ENCODE measurements around the gene MEX3D.
"Not testable (repeated sequence)": the region's sequence is repeated elsewhere in the genome, so short reads cannot be mapped to it uniquely, and the experiment has no call there.

MEX3D gene

GRCh38 chr19:1570836-1571235, 2.7 kb upstream of the MEX3D start:
- DNase-seq, result no peak

GRCh38 chr19:1569997-1570396, 1.9 kb upstream of the MEX3D start:
- DNase-seq, result no peak

- DNase-seq, result no peak
Observed at GRCh38 chr19:1567848-1568227, 287 bp downstream of the MEX3D start.

DNA sequence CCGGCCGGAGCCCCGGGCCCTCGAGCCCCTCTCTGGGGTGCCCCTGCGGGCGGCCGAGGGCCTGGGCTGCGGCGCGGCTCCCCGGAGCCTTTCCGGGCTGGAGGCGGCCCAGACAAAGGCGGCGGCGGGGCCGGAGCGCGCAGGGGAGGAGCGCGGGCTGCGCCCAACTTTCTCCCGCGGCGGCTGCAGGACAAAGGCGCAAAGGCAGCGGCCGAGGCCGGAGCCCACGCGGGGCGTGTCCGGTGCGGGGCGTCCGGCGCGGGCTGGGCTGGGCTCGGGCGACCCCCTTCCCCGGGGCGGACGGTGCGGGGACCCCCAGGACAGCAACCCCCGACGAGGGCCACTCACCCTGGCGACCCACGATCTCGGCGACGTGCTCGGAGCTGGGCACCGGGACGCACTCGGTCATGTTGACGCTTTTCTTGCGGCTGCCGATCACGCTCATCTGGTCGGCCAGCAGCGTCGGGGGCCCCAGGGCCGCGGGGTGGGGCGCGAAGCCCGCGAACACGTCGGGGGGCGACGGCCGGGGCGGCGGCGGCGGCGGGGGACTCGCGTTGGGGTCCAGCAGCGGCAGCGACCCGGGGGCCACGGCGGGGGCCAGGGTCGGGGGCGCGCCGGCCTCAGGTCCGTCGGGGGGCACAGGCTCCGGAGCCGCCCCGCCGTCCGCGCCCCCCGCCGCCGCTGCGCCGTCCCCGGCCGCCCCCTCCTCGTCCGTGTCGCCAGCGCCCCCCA, 843 bp downstream of the MEX3D start:
- DNase-seq, result peak; percentile 20

- no peak for DNase-seq
Observed at GRCh38 chr19:1566392-1567115, 1.6 kb downstream of the MEX3D start.

- DNase-seq, result no peak
Observed at GRCh38 chr19:1563251-1563650, 4.9 kb downstream of the MEX3D start.

GRCh38 chr19:1561236-1561842, 6.8 kb downstream of the MEX3D start:
- DNase-seq, result no peak

GRCh38 chr19:1560286-1560882, 7.7 kb downstream of the MEX3D start:
- DNase-seq, result no peak

- DNase-seq, result no peak
Observed at GRCh38 chr19:1558552-1558951, 9.6 kb downstream of the MEX3D start.

DNA sequence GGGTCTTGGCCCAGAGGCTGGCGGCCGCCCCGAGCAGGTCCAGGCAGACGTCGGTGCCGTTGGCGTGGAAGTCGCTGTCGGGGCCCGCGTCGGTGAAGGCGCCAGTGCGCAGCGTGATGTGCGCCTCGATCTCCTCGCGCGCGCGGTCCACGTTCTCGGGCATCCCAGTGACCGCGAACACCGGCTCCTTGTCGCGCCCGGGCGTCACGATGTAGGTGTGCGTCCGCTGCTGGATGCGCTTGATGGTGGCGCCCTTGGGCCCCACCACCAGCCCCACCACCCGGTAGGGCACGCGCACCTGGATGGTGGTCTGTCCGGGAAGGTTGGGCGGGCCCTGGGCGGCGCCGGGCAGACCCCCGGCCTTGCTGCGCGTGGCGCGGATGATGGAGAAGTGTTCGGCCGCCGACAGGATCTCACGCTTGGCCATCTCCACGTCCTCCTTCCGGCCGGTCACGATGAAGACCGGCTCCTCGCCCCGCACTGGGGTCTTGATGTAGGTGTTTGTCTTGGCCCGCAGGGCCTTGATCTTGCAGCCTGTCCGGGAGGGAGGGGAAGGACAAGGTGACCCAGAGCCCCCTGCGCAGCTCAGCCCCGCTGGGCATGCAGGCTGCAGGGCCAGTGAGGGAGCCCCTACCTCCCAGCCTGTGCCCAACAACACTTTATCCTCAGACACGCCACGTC, 11.6 kb downstream of the MEX3D start:
- DNase-seq, result no peak

- no peak for DNase-seq
Observed at GRCh38 chr19:1555487-1556389, 12.4 kb downstream of the MEX3D start.

DNA sequence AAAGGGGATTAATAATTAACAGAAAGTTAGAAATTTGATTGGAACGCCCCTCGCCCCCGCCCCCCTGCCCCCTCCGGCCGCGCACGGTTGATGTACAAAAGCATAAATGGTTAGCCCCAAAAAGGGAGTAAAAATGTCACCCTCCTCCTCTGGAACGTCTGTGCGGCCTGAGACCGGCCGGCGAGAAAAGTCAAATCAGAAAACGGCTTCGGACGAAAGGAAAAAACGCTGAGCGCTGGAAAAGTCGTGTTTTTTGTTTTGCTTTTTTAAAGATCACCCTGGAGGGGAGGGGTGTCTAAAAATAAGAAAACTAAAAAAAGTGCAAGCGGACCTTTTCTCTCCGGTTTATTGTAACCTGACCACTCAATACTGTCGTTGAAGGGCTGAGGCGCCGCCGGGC, 13.2 kb downstream of the MEX3D start:
- no peak for DNase-seq

DNA sequence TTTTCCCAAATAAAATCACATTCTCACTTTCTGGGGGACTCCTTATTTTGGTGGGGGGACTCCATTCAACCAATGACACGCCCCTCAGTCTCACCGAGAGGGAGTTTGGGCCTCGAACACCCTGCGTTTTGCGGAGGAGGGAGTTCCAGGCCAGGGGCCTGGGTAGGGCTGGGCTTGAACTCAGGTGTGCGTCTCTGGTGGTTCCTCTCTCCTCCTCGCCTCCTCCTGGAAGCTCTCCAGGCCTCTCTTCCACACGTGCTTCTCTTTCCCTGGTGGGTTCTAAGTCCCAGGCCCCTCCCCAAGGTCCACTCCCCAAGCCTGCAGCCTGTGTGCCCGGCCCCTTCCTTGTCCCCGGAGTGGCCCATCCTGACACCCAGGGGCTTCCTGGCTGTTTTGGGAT, 14.7 kb downstream of the MEX3D start:
- DNase-seq, result no peak

GRCh38 chr19:1551068-1552040, 16.8 kb downstream of the MEX3D start:
- no peak for DNase-seq

DNA sequence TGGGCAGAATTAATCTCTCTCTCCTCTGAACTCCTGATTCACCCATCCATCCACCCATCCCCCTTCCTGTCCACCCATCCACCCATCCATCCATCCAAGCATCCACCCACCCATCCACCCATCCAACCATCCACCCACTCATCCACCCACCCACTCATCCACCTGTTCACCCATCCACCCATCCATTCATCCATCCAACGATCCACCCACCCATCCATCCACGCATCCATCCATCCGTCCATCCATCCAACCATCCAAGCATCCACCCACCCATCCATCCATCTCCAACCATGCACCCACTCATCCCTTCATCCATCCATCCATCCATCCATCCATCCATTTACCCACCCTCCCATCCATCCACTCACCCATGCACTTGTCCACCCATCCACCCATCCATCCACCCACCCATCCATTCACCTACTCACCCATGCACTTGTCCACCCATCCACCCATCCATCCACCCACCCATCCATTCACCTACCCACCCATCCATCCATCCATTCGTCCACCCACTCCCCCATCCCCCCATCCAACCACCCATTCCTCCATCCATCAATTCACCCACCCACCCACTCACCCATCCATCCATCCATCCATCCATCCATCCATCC, 18.7 kb downstream of the MEX3D start:
- no peak for DNase-seq

DNA sequence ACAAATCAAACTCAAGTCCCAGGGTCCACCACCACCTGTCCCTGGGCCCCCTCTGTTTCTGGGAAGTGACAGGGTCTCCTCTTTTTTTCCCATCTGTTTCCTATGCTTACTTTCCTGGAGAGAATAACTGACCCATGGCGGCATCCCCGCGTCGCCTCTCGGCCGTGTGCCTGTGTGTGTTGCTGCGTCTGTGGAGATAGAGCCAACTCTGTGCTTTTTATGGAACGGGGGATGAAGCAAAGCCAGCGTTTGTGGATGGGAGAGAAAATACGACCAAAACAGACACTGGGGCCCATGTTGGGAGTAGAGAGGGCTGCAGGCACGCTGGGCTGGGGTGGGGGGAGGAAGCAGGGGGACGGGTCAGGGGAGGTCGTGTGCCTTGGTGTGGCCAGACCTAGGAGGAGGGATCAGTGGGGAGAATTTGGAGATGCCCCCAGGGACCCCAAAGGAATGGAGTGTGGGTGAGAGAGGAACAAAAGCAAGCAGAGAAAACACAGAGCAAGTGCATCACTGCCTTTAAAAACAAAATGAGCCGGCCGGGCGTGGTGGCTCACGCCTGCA, 27.7 kb downstream of the MEX3D start:
- no peak for DNase-seq

- not testable (repeated sequence) for DNase-seq
Observed at GRCh38 chr19:1539749-1540148, 28.4 kb downstream of the MEX3D start.

- no peak for DNase-seq
Observed at GRCh38 chr19:1538978-1539377, 29.1 kb downstream of the MEX3D start.

GRCh38 chr19:1535699-1536098, 32.4 kb downstream of the MEX3D start:
- not testable (repeated sequence) for DNase-seq

- no peak for DNase-seq
Observed at GRCh38 chr19:1534972-1535371, 33.2 kb downstream of the MEX3D start.
